Liver (tissue), 9 donors: Measurements from ENCODE around the gene C8B. TPM values are rescaled to one million over a fixed set of nuclear protein-coding genes. Genes with fewer than 3 reads are reported as not detected.
A peak's percentile ranks its signal among the peaks of the same experiment; 100 is the strongest.

Experiments
- DNase-seq: peaks from one replicate; pipeline ENCODE4 v3.0.0-alpha.2; 2017; ENCODE audit warnings: low spot score
- H3K27ac ChIP-seq, 2 donors: one replicate each; pipeline ENCODE4 v1.7.0; 2013; ENCODE audit warnings: inconsistent platforms in 2 of 2, low read length in 2 of 2, control low read depth in 1 of 2, low read depth in 1 of 2, mild to moderate bottlenecking in 1 of 2
- H3K27me3 ChIP-seq, 4 donors: one replicate each; pipeline versions ENCODE4 v1.6.1 to v1.7.0; 2013; ENCODE audit warnings: low read length in 3 of 4, inconsistent platforms in 1 of 4, mild to moderate bottlenecking in 1 of 4, moderate library complexity in 1 of 4; ENCODE audit not compliant: control insufficient read depth in 4 of 4, insufficient read depth in 4 of 4
- H3K36me3 ChIP-seq, 4 donors: one replicate each; pipeline versions ENCODE4 v1.6.1 to v1.7.0; 2013; ENCODE audit warnings: low read length in 3 of 4, mild to moderate bottlenecking in 3 of 4, low read depth in 1 of 4, moderate library complexity in 1 of 4; ENCODE audit not compliant: control insufficient read depth in 4 of 4, insufficient read depth in 3 of 4
- H3K4me1 ChIP-seq, 4 donors: one replicate each; pipeline versions ENCODE4 v1.6.1 to v1.7.0; 2013; ENCODE audit warnings: low read length in 3 of 4, mild to moderate bottlenecking in 3 of 4, moderate library complexity in 1 of 4; ENCODE audit not compliant: control insufficient read depth in 4 of 4, insufficient read depth in 4 of 4
- H3K4me3 ChIP-seq, 3 donors: one replicate each; pipeline versions ENCODE4 v1.6.1 to v1.7.0; 2013; ENCODE audit warnings: low read length in 3 of 3, control low read depth in 1 of 3, low read depth in 1 of 3, mild to moderate bottlenecking in 1 of 3
- H3K9ac ChIP-seq, 2 donors: one replicate each; pipeline ENCODE4 v1.7.0; 2013; ENCODE audit warnings: low read length in 2 of 2, mild to moderate bottlenecking in 2 of 2, moderate library complexity in 2 of 2, control low read depth in 1 of 2, low read depth in 1 of 2
- H3K9me3 ChIP-seq, 4 donors: one replicate each; pipeline versions ENCODE4 v1.6.1 to v1.7.0; 2013; ENCODE audit warnings: low read length in 3 of 4; ENCODE audit not compliant: control insufficient read depth in 4 of 4
- EGR1 ChIP-seq, 2 donors: IDR thresholded peaks; 2 replicates each; pipeline ENCODE4 v1.6.1; 2016 to 2018; ENCODE audit warnings: antibody characterized with exemption in 2 of 2, low read depth in 2 of 2
- FOXA1 ChIP-seq: IDR thresholded peaks from 2 replicates; pipeline ENCODE4 v1.6.1; 2016; ENCODE audit warnings: antibody characterized with exemption
- FOXA2 ChIP-seq: IDR thresholded peaks from 2 replicates; pipeline ENCODE4 v1.6.1; 2016; ENCODE audit warnings: antibody characterized with exemption
- GABPA ChIP-seq, 2 donors: IDR thresholded peaks in 1 of 2; conservative IDR thresholded peaks in 1 of 2; 2 replicates each; pipeline ENCODE4 v1.6.1; 2016; ENCODE audit warnings: antibody characterized with exemption in 2 of 2, mild to moderate bottlenecking in 1 of 2, moderate library complexity in 1 of 2
- HNF4A ChIP-seq, 2 donors: conservative IDR thresholded peaks; 2 replicates each; pipeline ENCODE4 v1.6.1; 2016; ENCODE audit warnings: antibody characterized with exemption in 2 of 2, mild to moderate bottlenecking in 2 of 2
- HNF4G ChIP-seq: IDR thresholded peaks from 2 replicates; pipeline ENCODE4 v1.6.1; 2016; ENCODE audit warnings: antibody characterized with exemption
- JUND ChIP-seq, 2 donors: IDR thresholded peaks; 2 replicates each; pipeline ENCODE4 v1.6.1; 2016; ENCODE audit warnings: antibody characterized with exemption in 2 of 2
- NR2F2 ChIP-seq: IDR thresholded peaks from 2 replicates; pipeline ENCODE4 v1.6.1; 2016; ENCODE audit warnings: antibody characterized with exemption
- RAD21 ChIP-seq, 2 donors: IDR thresholded peaks; 2 replicates each; pipeline ENCODE4 v1.6.1; 2016; ENCODE audit warnings: antibody characterized with exemption in 2 of 2, mild to moderate bottlenecking in 2 of 2
- RXRA ChIP-seq, 2 donors: IDR thresholded peaks; 2 replicates each; pipeline ENCODE4 v1.6.1; 2017 to 2018; ENCODE audit warnings: antibody characterized with exemption in 2 of 2, mild to moderate bottlenecking in 1 of 2
- SP1 ChIP-seq: IDR thresholded peaks from 2 replicates; pipeline ENCODE4 v1.6.1; 2018; ENCODE audit warnings: antibody characterized with exemption, mild to moderate bottlenecking
- TAF1 ChIP-seq: conservative IDR thresholded peaks from 2 replicates; pipeline ENCODE4 v1.6.1; 2016; ENCODE audit warnings: antibody characterized with exemption, mild to moderate bottlenecking
- YY1 ChIP-seq: IDR thresholded peaks from 2 replicates; pipeline ENCODE4 v1.6.1; 2016; ENCODE audit warnings: antibody characterized with exemption, mild to moderate bottlenecking
- WGBS: extraction: QIAGEN DNeasy Blood & Tissue Kit; methylation state at CpG from one replicate; pipeline ENCODE4 v1.1.7; 2013; 5-methylcytosine and 5-hydroxymethylcytosine counted together
- polyA plus RNA-seq, 2 donors: library from polyadenylated mRNA; stranded (reverse) in 1 of 2; unstranded in 1 of 2; fragments of 200-250 nt in 1 of 2; fragments of >200 nt in 1 of 2; fragmentation: Nextera tagmentation in 1 of 2; extraction: Ambion mirVana in 1 of 2; gene quantifications; one replicate each; pipeline versions ENCODE4 v1.2.1 to v1.2.3, GENCODE V29; 2013 to 2015
- total RNA-seq, 2 donors: library from RNA; depleted of rRNA; stranded (reverse); fragments of >200 nt; gene quantifications; one replicate each; pipeline ENCODE4 v1.2.3, GENCODE V29; 2014
- TF ChIP-seq, protein P1 (sequence below): IDR thresholded peaks from 2 replicates; pipeline ENCODE4 v1.6.1; 2016; ENCODE audit warnings: antibody characterized with exemption
- TF ChIP-seq, protein P2 (sequence below): IDR thresholded peaks from 2 replicates; pipeline ENCODE4 v1.6.1; 2016; ENCODE audit warnings: antibody characterized with exemption
- TF ChIP-seq, protein P3 (sequence below): IDR thresholded peaks from 2 replicates; pipeline ENCODE4 v1.6.1; 2016; ENCODE audit warnings: antibody characterized with exemption, mild to moderate bottlenecking
- TF ChIP-seq, protein P4 (sequence below): IDR thresholded peaks from 2 replicates; pipeline ENCODE4 v1.6.1; 2016; ENCODE audit warnings: antibody characterized with exemption
- TF ChIP-seq, protein P5 (sequence below): fragments of 150-350 bp; IDR thresholded peaks from 2 replicates; pipeline ENCODE4 v1.5.1; 2017; ENCODE audit warnings: improper control_type of control experiment, low read depth, low read length; ENCODE audit not compliant: missing input control
- donor health status: healthy.
- donor health status: healthy.
- donor health status: healthy.
- donor health status: healthy.
- donor health status: healthy.

The C8B gene
- total and polyA plus RNA-seq, 4 donors = 151 to 703 (median 356) TPM

DNA sequence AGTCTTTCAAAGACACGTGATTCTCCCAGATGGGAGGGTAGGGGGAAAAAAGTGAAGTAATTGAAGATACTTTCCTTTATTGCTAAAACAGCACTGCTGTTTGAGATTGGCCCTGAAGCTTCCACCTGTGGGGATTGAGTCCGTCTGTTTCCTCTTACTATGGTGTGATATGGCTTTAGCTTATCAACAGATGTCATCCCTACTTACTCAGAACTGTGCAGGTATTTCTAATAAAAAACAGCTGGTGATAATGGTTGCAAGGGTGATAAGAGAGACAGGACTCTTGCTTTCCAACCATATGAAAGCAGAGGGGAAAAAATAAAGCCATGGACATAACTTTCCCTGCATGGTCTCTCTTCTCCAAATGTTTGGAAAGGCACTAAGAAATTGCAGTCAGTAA, 41.7 kb upstream of the C8B start (continued):
- TF ChIP-seq, protein P1, sequence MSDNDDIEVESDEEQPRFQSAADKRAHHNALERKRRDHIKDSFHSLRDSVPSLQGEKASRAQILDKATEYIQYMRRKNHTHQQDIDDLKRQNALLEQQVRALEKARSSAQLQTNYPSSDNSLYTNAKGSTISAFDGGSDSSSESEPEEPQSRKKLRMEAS = no peak
- no peak for TF ChIP-seq HNF4A (conservative IDR thresholded peaks at IDR 0.05)
- TF ChIP-seq HNF4G = no peak
- TF ChIP-seq, protein P2, sequence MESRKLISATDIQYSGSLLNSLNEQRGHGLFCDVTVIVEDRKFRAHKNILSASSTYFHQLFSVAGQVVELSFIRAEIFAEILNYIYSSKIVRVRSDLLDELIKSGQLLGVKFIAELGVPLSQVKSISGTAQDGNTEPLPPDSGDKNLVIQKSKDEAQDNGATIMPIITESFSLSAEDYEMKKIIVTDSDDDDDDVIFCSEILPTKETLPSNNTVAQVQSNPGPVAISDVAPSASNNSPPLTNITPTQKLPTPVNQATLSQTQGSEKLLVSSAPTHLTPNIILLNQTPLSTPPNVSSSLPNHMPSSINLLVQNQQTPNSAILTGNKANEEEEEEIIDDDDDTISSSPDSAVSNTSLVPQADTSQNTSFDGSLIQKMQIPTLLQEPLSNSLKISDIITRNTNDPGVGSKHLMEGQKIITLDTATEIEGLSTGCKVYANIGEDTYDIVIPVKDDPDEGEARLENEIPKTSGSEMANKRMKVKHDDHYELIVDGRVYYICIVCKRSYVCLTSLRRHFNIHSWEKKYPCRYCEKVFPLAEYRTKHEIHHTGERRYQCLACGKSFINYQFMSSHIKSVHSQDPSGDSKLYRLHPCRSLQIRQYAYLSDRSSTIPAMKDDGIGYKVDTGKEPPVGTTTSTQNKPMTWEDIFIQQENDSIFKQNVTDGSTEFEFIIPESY = no peak
- TF ChIP-seq SP1 = no peak
- no peak for TF ChIP-seq FOXA2
- no peak for TF ChIP-seq JUND (IDR thresholded peaks at IDR 0.05)

DNA sequence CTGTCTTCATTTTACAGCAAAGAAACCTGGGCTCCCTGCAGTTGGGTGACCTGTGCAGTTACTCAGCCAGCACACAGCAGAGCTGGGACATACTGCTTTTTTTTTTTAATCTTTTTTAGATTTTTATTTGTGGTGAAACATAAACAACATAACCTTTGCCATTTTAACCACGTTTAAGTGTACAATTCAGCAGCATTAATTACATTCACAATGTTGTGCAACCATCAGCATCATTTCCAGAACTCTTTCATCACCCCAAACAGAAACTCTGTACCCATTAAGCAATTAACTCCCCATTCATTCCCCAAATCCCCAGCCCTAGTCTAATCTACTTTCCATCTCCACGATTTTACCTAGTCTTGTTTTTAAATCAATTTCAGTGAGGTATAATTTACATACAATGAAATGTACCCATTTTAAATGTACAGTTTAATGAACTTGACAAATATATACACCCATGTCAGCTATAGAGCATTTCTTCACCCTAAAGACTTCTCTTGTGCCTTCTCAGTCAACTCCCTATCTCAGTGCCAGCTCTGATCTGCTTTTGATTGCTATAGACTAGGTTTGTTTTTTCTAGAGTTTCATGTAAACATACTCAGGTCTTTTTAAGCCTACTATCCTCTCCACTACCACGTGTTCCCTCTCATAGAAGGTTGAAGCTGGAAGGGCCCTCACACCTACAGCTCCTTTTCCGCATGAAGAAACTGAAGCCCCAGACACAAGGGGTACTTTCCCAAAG, 37.8 kb upstream of the C8B start:
- H3K27me3 ChIP-seq = no peaks in the 10 kb centered on the region
- WGBS = 33% methylated on average over 4 of the region's 4 CpGs
- peaks cover 4 to 15% (median 6%) of the 10 kb centered on the region in 4 donors for H3K4me1 ChIP-seq
- H3K9ac ChIP-seq = no peak overlapping the region
- TF ChIP-seq GABPA (IDR thresholded peaks at IDR 0.05 in 1 of 2, conservative IDR thresholded peaks at IDR 0.05 in 1 of 2) (no peak), HNF4G (peak; percentile 31), JUND (IDR thresholded peaks at IDR 0.05) (peak; percentile 55 to 65), HNF4A (conservative IDR thresholded peaks at IDR 0.05) (peak; percentile 84 to 92), FOXA1 (peak; percentile 58), FOXA2 (peak; percentile 65), SP1 (peak; percentile 76), RAD21 (IDR thresholded peaks at IDR 0.05) (peak; percentile 34 to 44), EGR1 (IDR thresholded peaks at IDR 0.05; ENCODE audit: low read depth in 2 of 2) (peak in 1 of 2 donors; percentile 45), NR2F2 (peak; percentile 29), TAF1 (no peak), RXRA (IDR thresholded peaks at IDR 0.05) (peak; percentile 65 to 90), YY1 (peak; percentile 80)
- TF ChIP-seq, protein P3, sequence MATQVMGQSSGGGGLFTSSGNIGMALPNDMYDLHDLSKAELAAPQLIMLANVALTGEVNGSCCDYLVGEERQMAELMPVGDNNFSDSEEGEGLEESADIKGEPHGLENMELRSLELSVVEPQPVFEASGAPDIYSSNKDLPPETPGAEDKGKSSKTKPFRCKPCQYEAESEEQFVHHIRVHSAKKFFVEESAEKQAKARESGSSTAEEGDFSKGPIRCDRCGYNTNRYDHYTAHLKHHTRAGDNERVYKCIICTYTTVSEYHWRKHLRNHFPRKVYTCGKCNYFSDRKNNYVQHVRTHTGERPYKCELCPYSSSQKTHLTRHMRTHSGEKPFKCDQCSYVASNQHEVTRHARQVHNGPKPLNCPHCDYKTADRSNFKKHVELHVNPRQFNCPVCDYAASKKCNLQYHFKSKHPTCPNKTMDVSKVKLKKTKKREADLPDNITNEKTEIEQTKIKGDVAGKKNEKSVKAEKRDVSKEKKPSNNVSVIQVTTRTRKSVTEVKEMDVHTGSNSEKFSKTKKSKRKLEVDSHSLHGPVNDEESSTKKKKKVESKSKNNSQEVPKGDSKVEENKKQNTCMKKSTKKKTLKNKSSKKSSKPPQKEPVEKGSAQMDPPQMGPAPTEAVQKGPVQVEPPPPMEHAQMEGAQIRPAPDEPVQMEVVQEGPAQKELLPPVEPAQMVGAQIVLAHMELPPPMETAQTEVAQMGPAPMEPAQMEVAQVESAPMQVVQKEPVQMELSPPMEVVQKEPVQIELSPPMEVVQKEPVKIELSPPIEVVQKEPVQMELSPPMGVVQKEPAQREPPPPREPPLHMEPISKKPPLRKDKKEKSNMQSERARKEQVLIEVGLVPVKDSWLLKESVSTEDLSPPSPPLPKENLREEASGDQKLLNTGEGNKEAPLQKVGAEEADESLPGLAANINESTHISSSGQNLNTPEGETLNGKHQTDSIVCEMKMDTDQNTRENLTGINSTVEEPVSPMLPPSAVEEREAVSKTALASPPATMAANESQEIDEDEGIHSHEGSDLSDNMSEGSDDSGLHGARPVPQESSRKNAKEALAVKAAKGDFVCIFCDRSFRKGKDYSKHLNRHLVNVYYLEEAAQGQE = peak; percentile 76
- TF ChIP-seq, protein P4, sequence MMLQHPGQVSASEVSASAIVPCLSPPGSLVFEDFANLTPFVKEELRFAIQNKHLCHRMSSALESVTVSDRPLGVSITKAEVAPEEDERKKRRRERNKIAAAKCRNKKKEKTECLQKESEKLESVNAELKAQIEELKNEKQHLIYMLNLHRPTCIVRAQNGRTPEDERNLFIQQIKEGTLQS = peak; percentile 92
- TF ChIP-seq, protein P2 = peak; percentile 78
- TF ChIP-seq, protein P5, sequence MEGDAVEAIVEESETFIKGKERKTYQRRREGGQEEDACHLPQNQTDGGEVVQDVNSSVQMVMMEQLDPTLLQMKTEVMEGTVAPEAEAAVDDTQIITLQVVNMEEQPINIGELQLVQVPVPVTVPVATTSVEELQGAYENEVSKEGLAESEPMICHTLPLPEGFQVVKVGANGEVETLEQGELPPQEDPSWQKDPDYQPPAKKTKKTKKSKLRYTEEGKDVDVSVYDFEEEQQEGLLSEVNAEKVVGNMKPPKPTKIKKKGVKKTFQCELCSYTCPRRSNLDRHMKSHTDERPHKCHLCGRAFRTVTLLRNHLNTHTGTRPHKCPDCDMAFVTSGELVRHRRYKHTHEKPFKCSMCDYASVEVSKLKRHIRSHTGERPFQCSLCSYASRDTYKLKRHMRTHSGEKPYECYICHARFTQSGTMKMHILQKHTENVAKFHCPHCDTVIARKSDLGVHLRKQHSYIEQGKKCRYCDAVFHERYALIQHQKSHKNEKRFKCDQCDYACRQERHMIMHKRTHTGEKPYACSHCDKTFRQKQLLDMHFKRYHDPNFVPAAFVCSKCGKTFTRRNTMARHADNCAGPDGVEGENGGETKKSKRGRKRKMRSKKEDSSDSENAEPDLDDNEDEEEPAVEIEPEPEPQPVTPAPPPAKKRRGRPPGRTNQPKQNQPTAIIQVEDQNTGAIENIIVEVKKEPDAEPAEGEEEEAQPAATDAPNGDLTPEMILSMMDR = no peak
- TF ChIP-seq, protein P1 = no peak
- H3K36me3 ChIP-seq = peaks cover 0 to 5% (median 2%) of the 10 kb centered on the region in 4 donors
- no peaks in the 10 kb centered on the region for H3K9me3 ChIP-seq
- H3K27ac ChIP-seq = peak overlapping the region; percentile 65 to 83
- no peak overlapping the region for H3K4me3 ChIP-seq
- no peak for DNase-seq
